HG03432 (cell line): ENCODE measurements around the gene DCST1.

Experiments used
- ATAC-seq: cut with Tn5 transposase; IDR thresholded peaks from one replicate; pipeline ENCODE4 v1.9.1; 2021; ENCODE audit warnings: mild to moderate bottlenecking, moderate library complexity; ENCODE audit not compliant: unreplicated experiment

The DCST1 gene

DNA sequence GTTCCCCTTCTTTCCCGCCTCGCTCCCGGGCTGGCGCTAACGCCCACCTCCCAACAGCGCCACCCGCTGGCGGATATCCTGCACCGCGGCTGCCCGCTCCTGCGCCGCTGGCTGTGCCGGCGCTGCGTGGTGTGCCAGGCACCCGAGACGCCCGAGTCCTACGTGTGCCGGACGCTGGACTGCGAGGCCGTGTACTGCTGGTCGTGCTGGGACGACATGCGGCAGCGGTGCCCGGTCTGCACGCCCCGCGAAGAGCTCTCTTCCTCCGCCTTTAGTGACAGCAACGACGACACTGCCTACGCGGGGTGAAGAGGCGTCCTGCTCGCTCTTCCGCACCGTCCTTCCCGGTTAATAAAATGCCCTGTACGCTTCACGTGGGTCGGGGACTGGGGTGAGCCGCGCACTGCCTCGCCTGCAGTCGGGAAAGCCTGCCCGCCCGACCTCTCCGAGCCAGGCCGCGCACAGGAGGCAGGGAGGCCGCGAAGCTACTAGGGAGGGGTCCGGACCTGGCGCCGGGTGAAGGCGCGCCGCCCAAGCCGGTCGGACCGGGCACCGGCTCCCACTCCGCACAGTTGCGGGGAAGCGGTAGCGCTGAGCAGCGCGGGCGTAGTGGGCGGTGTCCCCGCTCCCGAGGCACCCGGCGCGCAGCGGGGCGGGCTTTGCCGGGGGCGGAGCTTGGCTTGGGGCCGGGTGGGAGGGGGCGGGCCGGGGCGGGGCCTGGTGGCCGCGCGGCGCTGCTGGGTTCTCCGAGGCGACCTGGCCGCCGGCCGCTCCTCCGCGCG lies 17.1 kb downstream of the DCST1 start, which contains the start of gene ADAM15:
ADAM15 (plus strand) TSS at position 757 of the 782 bp plus-strand sequence. CDS start 71 bp downstream, outside the sequence.
- peak; percentile 65 for ATAC-seq

DNA sequence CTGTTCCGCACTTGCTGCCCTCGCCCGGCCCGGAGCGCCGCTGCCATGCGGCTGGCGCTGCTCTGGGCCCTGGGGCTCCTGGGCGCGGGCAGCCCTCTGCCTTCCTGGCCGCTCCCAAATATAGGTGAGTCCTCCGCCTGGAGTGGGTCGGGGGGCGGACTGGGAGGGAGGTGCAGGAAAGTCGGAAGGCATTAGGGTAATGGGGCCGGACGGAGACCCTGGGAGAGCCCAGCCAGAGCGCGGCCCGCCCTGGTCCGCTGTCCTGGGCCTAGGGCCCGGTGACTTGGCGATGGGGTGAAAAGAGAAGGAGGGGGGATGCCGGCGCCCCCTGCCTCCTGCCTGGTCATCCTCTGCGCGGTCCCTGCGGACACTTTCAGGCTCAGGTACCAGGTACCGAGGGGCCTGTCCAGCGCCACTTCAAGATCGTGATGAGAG lies 17.7 kb downstream of the DCST1 start:
- ATAC-seq = peak; percentile 11

DNA sequence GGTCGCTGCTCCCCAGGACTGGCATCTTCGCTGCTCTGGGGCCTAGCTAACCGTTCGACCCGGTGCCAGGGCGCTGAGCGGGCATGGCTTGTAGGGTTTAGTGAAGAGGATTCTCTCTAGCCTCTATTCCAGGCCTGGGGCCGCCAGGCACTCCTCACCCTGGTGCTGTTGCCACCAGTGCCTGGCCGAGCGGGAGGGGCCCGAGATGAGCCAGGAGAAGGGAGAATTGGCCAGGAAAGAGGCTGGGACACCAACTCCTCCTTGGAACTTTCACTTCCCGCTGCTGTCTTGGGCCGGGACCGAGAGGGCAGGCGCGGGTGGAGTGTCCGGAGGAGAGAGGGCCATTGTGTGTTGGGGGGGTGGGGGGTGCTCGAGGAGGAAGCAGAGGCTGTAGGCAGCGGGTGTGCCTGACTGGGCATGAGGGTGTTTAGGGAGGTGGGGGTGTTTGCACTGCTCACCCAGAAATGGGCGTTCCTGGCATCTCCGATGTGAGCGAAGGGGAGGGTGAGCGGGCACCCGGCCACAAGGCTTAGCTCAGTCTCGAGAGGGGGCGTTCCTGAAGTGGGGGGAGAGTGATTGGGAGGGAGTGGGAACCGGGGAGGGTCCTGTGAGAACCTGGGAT lies 18.3 kb downstream of the DCST1 start:
- ATAC-seq = no peak

DNA sequence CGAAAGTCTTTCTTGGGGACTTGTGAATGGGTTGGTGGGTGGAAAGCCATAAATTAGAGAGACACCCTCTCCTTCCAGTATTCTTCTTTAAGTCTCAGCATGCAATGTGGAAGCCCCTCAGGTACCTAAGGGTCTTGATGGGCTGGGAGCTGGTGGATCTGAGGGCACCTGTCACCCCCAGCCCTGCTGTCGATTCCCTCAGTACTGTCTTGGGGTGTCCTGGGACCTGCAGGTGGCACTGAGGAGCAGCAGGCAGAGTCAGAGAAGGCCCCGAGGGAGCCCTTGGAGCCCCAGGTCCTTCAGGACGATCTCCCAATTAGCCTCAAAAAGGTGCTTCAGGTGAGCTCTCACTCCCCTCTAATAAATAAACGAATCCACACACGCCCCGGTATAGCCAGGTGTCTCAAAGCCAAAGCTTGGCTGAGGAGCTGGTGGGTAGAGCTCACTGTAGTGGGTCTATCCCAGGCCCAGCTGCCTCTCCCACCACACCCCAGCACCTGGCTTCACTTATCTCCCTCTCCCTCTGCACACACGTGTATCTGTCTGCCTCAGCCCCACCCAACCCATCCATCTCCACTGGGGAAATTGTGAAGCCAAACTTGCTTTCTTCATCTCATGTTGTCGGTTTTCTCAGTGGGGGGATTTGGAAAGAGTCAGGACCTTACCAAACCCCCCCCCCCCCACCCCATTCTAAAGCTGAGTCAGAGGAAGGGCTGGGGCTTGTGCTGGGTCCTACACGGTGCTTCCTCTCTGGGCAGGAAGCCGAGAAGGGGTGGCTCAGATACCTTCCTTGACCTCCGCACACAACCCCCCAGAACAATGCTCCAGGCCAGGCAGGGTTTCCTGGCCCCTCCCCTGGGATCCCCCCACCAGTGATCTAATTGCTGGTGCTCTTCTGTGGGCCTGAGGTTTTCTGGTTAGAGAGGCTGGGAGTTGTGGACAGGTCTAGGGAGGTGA lies 19.1 kb downstream of the DCST1 start:
- no peak for ATAC-seq

DNA sequence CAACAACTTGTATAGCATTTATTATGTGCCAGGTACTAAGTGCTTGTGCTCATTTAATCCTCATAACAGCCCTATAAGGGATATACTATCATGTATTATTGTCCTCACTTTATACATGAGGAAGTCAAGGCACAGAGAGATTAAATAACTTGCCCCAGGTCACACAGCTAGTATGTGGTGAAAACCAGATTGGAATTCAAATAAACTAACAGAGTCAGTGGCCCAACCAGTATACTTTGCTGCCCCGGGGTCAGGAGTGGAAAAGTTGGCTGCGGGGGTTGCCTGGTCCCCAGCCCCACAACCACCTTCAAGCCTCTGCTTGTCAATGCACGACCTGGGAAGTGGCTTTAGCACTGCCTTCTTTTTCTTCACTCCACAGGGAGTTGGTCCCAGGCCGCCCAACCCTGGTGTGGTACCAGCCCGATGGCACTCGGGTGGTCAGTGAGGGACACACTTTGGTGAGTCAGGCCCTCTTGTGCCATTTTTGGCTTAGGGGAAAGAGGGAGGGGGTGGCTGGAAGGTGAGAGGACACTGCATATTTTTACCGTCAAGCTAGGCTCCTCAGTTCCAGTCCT lies 20.0 kb downstream of the DCST1 start:
- ATAC-seq = no peak

DNA sequence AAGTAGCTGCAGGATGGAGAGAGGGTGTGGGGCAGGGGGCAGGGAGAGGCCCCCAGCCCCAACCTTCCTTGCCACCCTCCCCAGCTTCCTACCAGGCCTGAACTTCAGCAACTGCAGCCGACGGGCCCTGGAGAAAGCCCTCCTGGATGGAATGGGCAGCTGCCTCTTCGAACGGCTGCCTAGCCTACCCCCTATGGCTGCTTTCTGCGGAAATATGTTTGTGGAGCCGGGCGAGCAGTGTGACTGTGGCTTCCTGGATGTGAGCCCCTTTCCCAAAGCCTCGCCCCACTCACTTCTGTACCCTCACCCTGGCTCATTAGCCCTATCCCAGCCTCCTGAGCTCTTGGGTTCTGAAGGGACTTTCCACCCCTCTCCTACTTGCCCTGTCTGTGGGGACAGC lies 23.5 kb downstream of the DCST1 start:
- ATAC-seq = no peak

DNA sequence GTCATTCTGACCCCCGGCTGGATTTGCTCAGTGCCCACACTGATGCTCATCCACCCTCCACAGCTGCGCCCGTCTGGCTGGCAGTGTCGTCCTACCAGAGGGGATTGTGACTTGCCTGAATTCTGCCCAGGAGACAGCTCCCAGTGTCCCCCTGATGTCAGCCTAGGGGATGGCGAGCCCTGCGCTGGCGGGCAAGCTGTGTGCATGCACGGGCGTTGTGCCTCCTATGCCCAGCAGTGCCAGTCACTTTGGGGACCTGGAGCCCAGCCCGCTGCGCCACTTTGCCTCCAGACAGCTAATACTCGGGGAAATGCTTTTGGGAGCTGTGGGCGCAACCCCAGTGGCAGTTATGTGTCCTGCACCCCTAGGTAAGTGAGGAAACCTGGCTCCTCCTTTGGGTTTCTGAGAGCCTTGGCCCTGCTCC lies 24.2 kb downstream of the DCST1 start:
- no peak for ATAC-seq

DNA sequence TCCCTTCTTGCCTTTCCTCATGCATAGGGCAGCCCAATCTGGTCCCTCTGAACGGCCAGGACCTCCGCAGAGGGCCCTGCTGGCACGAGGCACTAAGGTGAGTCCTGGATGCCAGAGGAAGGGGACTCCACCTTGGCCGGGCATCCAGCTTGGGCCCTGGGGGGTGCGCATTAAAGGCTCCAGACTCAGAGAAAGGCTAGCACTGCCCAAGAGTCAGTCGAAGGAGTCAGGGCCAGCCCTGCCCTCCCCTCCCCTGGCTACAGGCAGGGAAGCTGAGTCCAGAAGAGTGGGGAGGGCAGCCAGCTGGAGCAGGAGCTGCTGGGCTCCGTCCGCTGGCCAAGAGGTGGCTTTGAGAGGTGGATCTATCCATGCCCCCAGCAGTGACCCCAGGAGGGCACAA lies 27.1 kb downstream of the DCST1 start:
- ATAC-seq = no peak

DNA sequence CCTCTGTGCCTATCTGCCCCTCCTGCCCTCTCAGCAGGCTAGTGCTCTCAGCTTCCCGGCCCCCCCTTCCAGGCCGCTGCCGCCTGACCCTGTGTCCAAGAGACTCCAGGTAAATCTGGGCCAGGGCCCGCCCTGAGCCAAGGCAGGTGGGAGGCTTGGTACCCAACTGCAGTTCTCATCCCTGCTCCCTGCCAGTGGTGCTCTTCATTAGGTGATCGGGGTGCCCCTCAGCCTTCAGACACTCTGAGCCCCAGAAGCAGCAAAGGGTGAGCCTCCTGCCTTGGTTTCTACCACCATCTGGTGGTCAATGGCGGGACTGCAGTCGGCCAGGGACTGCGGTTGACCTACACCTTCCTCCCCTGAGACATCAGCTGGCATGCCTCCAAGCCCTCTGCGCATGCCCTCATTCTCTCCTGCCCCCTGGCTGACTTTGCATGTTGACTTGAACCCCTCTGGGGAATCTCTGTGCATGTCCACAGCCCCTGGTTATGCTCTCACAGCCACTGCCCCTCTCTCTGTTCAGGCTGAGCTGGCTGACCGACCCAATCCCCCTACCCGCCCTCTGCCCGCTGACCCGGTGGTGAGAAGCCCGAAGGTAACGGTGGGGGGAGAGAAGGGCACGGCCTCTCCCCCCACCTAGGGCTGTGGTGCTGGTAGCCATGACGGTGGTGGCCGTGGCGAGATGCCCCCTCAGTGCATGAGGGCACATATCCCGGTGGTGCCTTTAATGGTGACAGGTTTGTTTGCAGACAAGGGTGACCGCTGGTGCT lies 27.9 kb downstream of the DCST1 start:
- ATAC-seq = peak; percentile 41

DNA sequence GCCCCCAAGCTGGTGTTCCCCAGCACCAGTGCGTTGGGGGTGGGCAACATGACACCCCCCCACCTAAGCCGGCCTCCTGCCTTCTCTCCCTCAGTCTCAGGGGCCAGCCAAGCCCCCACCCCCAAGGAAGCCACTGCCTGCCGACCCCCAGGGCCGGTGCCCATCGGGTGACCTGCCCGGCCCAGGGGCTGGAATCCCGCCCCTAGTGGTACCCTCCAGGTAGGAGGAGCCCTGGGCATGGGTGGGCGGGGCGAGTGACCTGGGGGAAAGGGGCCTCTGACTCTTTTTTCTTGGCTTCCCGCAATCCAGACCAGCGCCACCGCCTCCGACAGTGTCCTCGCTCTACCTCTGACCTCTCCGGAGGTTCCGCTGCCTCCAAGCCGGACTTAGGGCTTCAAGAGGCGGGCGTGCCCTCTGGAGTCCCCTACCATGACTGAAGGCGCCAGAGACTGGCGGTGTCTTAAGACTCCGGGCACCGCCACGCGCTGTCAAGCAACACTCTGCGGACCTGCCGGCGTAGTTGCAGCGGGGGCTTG lies 28.6 kb downstream of the DCST1 start:
- ATAC-seq = no peak

DNA sequence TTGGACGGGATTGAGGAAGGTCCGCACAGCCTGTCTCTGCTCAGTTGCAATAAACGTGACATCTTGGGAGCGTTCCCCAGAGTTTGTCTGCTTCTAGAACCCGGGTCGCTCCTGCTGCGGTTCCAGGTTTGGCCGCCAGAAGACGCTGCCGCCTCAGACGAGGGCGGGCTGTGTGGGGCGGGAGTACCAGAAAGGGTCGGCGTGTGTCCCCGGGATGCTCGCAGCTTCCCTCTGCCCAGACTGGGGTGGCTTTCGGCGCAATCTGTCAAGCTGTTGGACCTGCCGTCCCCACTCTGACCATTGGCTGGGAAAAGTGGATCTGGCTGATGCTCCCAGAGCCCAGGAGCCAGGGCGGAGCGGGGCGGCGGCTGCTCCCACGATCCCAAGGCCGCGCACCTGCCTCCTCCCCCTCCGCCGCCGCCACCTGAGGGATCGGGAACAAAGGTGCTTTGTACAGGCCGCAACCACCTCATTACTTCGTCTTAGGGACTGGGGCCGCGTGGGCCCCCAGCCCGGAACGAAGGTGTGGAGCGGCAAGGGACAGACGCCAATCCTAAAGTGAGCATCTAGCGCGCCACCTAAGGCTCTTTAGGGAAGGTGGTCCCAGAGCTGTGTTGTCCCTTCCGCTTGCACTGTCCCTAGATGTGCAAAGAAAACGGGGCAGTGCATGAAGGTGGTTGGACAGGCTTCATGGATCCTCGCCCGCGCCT lies 29.2 kb downstream of the DCST1 start:
- ATAC-seq = no peak

DNA sequence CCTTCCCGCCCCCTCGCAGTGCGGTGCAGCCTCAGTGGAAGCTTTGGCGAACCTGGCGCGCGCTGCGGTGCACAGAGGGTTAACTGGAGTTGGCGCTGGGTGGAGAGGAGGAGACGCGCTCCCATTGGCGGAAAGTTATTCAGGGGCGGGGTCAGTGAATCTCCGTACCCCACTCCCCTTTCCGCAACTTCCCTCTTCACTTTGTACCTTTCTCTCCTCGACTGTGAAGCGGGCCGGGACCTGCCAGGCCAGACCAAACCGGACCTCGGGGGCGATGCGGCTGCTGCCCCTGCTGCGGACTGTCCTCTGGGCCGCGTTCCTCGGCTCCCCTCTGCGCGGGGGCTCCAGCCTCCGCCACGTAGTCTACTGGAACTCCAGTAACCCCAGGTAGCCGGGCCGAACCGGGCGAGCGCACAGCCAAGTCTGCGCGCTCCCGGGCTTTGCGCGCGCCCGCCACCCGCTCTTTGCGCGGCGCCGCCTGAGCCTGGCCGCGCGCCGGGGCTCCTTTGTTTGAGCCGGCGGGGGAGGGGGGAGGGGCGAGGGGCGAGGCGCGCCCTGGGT lies 30.0 kb downstream of the DCST1 start, which contains the start of gene EFNA4:
EFNA4 (plus strand) TSS at position 191 of the 561 bp plus-strand sequence; CDS start at position 275, 84 bp downstream.
- ATAC-seq = peak; percentile 67

DNA sequence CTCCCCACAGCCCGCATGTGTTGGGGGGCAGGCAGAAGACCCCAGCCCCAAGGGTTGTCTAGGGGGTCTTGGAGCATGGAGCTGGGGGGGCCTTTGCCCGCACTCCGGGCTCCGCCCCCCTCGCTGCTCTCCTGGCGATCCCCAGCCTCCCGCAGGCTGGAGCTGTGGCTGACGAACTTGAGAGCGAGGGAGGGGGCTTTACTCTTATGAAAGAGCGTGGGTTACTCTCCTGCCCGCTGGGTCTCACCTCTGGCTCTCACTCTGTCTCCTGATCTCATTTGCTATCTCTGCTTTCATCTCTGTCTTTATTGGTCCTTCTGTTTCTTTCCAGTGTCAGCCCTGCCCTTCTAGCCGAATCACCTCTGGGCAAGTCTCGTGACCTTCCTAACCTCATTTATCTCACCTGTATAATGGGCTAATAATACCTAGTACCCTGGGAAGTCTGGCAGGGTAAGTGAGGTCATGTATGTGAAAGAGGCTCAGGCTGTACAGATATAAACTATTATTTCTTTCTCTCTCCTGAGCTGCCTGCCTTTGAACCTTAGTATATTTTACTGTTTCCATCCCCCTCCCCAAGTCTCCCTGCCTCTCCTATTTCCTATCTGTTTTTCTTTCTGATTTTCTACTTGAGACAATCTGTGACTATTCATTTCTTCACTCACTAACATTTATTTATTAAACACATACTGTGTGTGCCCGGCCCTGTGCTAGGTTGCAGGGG lies 30.6 kb downstream of the DCST1 start:
- peak; percentile 8 for ATAC-seq

DNA sequence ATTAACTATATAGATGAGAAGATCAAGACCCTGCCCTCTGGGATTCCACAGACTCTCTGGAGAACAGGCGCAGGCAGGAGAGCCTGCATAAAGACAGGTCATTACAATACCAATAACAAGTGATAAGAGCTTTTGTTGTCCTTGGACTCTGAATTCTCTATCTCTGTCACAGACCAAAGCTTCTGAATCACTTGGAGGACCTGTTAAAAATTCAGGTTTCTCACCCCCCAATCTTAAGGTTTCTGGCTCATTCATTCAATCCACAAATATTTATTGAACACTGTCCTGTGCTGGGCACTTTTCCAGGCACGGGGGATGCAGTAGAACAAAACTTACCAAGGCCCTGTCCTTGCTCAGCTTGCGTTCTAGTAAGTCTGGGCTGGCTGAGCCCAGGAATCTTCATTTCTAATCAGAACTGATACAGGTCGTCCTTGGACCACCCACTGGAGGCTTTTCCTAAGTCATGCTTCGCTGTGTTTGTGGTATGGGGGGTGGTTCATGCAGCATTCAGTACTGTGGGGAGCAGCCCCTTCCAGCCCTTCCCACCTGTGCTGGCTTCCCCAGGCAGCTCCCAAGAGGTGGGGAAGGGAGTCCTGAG lies 31.3 kb downstream of the DCST1 start:
- no peak for ATAC-seq

DNA sequence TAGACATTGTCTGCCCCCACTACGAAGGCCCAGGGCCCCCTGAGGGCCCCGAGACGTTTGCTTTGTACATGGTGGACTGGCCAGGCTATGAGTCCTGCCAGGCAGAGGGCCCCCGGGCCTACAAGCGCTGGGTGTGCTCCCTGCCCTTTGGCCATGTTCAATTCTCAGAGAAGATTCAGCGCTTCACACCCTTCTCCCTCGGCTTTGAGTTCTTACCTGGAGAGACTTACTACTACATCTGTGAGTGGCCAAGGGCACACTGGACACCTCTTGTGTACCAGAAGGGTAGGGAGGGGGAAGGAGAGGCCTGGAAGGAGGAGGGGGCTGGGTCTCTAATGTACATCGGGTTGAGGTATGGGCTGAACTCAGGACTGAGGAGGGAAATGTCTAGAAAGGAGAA lies 33.2 kb downstream of the DCST1 start:
- no peak for ATAC-seq

DNA sequence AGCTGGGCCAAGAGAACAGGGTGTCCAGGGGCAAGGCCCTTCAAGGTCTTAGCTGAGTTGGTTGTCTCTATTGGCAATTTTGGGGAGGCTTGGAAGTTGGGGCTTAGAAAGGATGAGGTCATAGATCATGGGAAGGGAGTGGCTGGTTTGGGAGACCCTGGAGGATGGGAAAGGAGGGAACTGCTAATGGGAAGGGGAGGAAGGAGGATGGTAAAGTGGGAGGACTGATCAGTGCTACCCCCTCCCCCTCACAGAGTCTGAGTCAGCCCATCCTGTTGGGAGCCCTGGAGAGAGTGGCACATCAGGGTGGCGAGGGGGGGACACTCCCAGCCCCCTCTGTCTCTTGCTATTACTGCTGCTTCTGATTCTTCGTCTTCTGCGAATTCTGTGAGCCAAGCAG lies 35.0 kb downstream of the DCST1 start:
- ATAC-seq = no peak

DNA sequence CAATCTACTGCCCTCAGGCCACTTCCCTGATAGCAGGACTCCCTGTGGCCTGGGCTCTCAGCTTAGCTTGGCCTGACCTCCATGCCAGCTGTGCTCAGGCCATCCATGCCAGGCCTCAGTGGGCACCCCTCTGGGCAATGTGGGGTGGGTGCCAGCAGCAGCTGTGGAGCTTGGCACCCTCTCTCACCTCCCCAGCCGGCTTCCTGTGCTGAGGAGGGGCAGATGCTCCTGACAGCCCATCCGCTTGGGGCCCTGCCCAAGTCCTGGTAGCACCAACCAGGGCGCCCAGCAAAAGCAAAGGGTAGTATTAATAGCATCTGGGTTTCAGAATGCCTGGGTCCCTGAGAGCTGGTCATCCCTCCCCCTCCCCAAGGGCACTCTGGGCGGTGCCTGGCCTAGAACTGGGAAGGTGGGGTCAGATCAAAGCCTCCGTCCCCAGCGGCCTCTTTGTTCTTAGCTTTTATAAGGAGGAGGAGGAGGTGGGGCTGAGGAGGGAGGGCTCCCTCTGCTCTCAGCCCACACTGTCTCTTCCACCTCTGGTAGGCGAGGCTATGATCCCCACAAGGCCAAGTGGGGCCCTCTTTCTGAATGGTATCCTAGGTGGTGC lies 36.0 kb downstream of the DCST1 start:
- ATAC-seq = no peak
